Measurements from ENCODE around the gene ERBB4.

GRCh38 chr2:212311807-212312404 is 226.7 kb downstream of the ERBB4 start:
- TF ChIP-seq CTCF (IDR thresholded peaks at IDR 0.05) = no peak
- TF ChIP-seq, protein P1, sequence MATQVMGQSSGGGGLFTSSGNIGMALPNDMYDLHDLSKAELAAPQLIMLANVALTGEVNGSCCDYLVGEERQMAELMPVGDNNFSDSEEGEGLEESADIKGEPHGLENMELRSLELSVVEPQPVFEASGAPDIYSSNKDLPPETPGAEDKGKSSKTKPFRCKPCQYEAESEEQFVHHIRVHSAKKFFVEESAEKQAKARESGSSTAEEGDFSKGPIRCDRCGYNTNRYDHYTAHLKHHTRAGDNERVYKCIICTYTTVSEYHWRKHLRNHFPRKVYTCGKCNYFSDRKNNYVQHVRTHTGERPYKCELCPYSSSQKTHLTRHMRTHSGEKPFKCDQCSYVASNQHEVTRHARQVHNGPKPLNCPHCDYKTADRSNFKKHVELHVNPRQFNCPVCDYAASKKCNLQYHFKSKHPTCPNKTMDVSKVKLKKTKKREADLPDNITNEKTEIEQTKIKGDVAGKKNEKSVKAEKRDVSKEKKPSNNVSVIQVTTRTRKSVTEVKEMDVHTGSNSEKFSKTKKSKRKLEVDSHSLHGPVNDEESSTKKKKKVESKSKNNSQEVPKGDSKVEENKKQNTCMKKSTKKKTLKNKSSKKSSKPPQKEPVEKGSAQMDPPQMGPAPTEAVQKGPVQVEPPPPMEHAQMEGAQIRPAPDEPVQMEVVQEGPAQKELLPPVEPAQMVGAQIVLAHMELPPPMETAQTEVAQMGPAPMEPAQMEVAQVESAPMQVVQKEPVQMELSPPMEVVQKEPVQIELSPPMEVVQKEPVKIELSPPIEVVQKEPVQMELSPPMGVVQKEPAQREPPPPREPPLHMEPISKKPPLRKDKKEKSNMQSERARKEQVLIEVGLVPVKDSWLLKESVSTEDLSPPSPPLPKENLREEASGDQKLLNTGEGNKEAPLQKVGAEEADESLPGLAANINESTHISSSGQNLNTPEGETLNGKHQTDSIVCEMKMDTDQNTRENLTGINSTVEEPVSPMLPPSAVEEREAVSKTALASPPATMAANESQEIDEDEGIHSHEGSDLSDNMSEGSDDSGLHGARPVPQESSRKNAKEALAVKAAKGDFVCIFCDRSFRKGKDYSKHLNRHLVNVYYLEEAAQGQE (IDR thresholded peaks at IDR 0.05; ENCODE audit: low read depth, low read length) = no peak

Data from SK-N-SH (cell line).